GM20000 (cell line): ENCODE measurements around the gene CD180.

ENCODE experiments used
- DNase-seq: peaks from one replicate; pipeline ENCODE4 v3.0.0; 2012; ENCODE audit warnings: low spot score
- TF ChIP-seq, protein P1 (sequence below): IDR thresholded peaks from 2 replicates; pipeline ENCODE4 v1.5.1; 2012; ENCODE audit warnings: mild to moderate bottlenecking, control low read depth; ENCODE audit errors: extremely low read depth, missing control alignments

The CD180 gene

DNA sequence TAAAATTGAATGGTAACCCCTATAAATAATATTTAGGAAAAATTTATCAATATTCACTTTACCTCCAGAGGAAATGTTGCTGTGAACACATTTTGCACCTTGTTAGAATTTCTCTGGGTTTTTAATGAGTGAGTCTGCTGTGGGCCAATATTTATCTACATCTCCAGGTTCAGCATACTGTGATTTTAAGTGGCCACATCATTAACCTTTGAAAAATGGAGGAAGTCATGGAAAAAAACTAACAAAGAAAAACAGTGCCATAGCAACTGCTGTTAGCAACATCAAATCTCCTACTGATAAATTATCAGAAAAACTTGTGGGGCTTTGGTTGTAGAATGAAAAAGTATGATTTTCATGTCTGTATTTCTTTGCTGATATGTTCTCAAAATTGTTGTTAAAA, 55.0 kb downstream of the CD180 start:
- no peak for DNase-seq
- TF ChIP-seq, protein P1, sequence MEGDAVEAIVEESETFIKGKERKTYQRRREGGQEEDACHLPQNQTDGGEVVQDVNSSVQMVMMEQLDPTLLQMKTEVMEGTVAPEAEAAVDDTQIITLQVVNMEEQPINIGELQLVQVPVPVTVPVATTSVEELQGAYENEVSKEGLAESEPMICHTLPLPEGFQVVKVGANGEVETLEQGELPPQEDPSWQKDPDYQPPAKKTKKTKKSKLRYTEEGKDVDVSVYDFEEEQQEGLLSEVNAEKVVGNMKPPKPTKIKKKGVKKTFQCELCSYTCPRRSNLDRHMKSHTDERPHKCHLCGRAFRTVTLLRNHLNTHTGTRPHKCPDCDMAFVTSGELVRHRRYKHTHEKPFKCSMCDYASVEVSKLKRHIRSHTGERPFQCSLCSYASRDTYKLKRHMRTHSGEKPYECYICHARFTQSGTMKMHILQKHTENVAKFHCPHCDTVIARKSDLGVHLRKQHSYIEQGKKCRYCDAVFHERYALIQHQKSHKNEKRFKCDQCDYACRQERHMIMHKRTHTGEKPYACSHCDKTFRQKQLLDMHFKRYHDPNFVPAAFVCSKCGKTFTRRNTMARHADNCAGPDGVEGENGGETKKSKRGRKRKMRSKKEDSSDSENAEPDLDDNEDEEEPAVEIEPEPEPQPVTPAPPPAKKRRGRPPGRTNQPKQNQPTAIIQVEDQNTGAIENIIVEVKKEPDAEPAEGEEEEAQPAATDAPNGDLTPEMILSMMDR, result no peak

DNA sequence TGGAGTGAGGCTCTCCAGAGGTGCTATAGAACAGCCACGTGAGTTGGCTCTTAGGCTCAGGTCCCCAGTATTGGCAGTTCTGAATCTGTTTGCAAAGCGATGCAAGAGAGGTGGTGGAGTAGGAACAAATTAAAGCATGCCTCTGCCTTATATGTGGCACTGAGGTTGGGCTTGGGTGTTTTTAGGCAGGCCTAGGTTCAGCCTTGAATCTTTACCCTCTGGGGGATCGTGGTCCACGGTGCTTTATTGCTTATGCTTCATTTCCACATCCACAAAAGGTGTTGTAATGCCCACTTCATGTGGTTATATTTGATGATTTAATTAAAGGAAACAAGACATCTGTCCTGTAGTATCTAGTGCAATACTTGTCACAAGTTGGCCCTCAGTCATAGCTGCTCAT, 56.2 kb downstream of the CD180 start:
- TF ChIP-seq, protein P1, result no peak
- no peak for DNase-seq

DNA sequence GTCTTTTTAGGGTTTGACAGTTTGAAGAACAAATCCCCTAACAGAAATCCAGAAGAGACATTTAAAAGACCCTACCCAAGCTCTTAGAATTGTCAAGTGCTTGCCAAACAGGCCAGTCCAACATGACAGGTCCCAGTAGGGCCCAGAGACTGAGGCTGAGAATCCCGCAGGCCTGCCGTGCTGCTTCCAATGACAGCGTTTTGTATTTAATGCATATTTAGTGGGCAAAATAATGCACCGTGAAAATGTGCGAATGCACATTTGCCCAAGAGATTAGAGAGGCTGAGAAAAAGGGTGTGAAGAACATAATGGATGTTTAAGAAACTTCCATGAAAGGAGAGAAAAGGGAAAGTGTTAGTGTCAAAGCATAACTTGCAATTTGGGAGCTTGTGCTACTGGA, 57.6 kb downstream of the CD180 start:
- DNase-seq, result no peak
- TF ChIP-seq, protein P1, result no peak

DNA sequence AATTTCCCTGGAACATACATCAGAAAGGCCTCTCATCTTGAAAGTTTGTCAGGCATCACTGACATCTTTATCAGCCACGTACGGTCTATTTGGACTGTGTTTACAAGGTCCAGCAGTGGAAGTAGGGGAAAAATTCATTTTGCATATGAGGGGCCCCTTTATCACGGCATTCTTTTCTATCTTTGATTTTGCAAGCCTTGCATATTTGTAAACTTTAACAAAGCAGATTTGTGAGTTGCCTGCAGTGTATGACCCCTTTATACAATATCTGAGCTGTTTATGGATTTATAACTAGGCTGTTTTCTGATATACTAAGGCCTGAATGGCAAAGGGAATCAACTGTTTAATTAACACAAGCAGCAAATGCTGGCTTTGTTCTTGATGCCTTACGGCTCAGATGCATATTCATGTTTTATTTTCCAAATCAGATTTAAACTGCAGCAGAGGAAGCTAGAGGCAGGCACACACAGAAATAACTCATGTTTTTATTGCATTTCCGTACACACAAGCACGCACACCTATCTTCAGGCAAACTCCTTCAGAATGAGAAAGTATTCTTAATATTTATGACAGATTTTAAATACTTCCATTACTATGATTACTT, 61.1 kb downstream of the CD180 start:
- DNase-seq, result no peak

DNA sequence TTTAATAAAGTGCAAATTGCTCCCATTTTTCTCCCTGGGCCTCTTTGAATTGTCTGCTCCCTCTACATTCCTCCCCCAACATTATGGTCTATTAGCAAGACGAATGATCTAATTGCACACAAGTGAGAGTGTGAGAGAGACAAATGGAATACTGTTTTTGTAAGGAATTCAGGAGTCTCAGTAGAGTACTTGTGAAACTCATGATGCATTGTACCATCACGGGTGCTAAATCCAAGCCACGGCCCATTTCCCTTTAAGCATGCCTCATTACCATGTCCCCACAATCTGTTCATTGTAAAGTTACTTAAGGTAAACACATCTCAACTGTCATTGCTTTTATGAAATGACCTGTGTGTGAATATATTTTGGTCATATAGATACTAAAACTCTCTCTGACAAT, 62.8 kb downstream of the CD180 start:
- no peak for DNase-seq
- TF ChIP-seq, protein P1, result no peak

More for the DNA sequence above, 61.1 kb downstream of the CD180 start:
- TF ChIP-seq, protein P1, result no peak

DNA sequence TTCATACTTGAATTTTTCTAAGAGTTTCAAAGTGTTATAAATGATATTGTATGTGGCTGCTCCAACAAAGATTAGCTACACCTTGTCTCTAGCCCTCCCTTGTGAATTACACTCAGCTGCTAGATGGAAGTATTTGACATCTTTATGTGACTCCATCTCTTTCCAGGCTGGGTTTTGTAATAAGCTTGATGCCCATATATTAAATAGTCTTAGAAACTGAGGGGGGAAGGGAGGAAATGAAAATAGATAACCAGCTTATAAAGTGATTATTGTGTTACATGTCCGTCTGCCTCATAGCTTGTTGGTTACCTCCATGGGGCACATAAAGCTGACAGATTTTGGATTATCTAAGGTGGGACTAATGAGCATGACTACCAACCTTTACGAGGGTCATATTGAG, 63.4 kb downstream of the CD180 start:
- DNase-seq, result no peak
- TF ChIP-seq, protein P1, result no peak

DNA sequence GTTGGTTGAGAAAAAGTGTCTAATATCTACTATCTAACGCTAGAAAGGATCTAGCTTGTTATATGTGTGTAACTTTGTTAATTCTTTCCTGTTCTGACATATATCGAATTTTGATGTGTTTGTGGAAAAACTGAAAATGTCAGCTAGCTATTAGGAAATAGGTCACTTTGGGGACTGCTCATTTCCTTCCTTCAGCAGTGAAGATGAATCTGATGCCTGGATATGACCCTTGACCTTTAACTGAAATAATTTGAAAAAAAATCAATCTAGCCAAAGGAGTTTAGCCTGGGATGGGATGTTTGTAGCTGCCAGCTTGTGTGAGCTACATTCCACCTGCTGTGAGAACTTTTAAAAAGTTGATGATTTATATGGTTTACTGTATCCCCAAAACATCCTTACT, 66.8 kb downstream of the CD180 start:
- TF ChIP-seq, protein P1, result no peak

More for the DNA sequence above, 66.8 kb downstream of the CD180 start:
- no peak for DNase-seq
